Measurements from ENCODE around the gene EYA2.

Gene EYA2

DNA sequence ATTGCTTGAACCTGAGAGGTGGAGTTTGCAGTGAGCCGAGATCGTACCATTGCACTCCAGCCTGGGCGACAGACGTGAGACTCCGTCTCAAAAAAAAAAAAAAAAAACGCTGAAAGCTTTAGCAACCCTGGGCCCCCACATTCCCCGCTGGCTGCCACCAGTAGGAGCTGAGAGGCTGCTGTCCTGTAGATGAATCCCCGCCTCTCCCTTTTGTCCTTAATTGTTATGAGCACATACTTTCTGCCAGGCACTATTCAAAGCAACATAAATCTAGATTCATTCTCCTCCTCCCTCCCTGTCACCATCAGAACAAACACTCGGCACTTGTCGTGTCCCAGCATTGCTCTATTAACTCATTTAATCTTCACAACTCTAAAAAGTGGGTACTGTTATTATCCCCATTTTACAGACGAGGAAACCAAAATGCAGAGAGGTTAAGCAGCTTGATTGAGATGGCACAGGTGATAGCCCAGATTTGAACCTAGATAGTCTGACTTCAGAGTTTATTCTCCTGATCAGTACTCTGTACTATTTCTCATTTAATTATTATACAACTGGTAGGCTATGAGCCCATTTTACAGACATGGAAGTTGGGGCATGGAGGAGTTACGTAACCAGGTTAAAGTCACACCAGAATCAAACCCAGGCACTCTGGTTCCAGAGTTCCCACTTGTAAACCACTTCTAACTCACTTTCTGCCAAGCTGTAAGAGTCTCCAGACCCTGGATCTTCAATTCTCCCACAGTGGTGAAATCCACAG lies 97.4 kb downstream of the EYA2 start:
- no peak overlapping the region for H3K4me3 ChIP-seq (ENCODE audit: low read length)
- DNase-seq (ENCODE audit: low read depth, low spot score), result no peak

DNA sequence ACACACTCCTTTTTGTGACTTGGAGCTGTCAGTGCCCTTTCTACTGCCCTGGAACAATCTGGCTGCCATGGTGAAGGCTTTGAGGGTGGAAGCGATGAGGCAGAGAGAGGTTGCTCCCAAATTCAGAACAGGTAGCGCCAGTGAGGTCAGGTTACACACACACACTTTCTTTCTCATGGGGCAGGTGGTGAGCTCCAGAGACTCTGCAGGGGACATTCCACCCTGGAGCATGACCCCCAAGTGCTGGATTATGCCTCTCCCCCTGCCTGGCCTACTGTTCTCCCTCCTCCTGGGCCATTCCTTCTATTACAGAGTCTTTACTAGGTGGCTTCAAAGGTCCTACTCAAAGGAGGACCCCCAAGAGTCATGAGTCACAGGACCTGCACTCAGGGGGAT lies 98.0 kb downstream of the EYA2 start:
- no peak overlapping the region for H3K4me3 ChIP-seq (ENCODE audit: low read length)
- DNase-seq (ENCODE audit: low read depth, low spot score), result no peak

GRCh38 chr20:46993465-46994095 lies 98.9 kb downstream of the EYA2 start:
- H3K4me3 ChIP-seq (ENCODE audit: low read length), result no peak overlapping the region
- DNase-seq (ENCODE audit: low read depth, low spot score), result no peak

- peak overlapping the region; percentile 13; the same call in 1 of the 2 replicates for H3K4me3 ChIP-seq (ENCODE audit: low read length)
- peak; percentile 12 for DNase-seq (ENCODE audit: low read depth, low spot score)
These were observed 99.7 kb downstream of the EYA2 start for GRCh38 chr20:46994341-46994740.

- no peak for DNase-seq (ENCODE audit: low read depth, low spot score)
- no peak overlapping the region for H3K4me3 ChIP-seq (ENCODE audit: low read length)
These were observed 101.0 kb downstream of the EYA2 start for GRCh38 chr20:46995561-46996142.

GRCh38 chr20:46997187-46997586 lies 102.5 kb downstream of the EYA2 start:
- no peak overlapping the region for H3K4me3 ChIP-seq (ENCODE audit: low read length)
- DNase-seq (ENCODE audit: low read depth, low spot score), result no peak

DNA sequence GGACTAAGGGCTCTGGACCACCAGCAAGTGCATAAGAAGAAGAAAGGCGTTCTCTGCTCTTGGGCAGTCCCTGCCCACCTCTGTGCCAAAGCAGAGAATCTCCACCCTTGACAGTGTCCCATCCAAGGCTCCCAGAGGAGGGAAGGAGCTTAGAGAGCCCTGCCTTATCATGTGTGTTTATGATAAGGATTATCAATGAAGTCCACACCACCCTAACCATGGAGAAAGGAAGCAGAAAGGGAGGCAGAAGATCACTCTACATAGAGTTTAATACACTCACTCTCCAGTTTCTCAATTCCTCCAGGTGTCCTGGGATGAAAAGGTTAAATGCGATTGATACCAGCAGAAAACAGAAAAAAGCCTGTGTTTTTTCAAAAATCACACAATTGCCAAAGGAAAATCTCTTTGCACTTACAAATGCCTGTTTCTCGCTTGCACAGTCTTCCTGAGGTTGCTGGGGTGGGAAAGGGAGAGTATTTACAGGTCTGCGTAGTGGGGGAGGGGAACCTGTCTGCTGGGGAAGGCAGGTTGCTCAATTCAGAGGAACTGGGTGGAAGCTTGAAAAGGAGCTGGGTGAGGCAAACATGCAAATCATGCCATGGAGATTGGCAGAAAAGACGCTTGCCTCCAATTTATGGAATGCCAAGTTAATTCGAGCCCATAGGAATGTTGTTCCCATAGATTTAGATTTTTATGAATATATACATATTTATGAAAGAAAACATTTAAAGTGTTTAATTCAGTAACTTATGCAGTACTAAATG lies 104.0 kb downstream of the EYA2 start:
- no peak for DNase-seq (ENCODE audit: low read depth, low spot score)
- no peak overlapping the region for H3K4me3 ChIP-seq (ENCODE audit: low read length)

DNA sequence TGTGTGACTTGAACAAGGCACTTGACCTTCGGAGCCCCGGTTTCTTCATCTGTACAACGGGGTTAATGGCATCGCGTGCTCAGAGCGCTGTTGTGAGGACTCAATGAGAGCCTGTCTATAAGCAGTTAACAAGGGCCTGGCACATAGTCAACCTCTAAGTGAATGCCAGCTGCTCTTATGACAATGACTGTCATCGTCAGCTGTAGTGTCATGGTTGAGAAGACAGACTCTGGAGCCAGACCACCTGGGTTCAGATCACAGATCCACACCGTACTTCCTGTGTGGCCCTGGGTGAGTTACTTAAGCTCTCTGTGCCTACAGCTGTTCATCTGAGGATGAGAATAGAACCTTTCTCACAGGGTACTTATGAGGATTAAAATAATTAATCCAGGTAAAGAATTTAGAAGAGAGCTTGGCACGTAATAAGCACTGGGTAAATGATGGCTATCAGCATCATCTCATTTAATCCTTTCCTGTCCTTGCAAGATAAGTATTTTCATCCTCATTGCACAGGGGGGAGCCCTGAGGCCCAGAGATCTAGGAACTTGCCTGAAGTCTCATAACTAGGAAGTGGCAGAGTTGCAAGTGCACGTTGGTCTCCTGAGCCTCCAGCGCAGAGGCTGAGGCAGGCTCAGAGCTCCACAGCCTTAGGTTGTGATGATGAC lies 105.3 kb downstream of the EYA2 start:
- peak; percentile 15 for DNase-seq (ENCODE audit: low read depth, low spot score)
- H3K4me3 ChIP-seq (ENCODE audit: low read length), result no peak overlapping the region

GRCh38 chr20:47003223-47003622 lies 108.6 kb downstream of the EYA2 start:
- DNase-seq (ENCODE audit: low read depth, low spot score), result peak; percentile 12
- no peak overlapping the region for H3K4me3 ChIP-seq (ENCODE audit: low read length)

GRCh38 chr20:47004179-47004578 lies 109.5 kb downstream of the EYA2 start:
- no peak for DNase-seq (ENCODE audit: low read depth, low spot score)
- no peak overlapping the region for H3K4me3 ChIP-seq (ENCODE audit: low read length)

GRCh38 chr20:47007826-47008655 lies 113.4 kb downstream of the EYA2 start:
- H3K4me3 ChIP-seq (ENCODE audit: low read length), result no peak overlapping the region
- no peak for DNase-seq (ENCODE audit: low read depth, low spot score)

GRCh38 chr20:47008842-47009518 lies 114.3 kb downstream of the EYA2 start:
- H3K4me3 ChIP-seq (ENCODE audit: low read length), result no peak overlapping the region
- DNase-seq (ENCODE audit: low read depth, low spot score), result no peak

- no peak for DNase-seq (ENCODE audit: low read depth, low spot score)
These were observed 115.1 kb downstream of the EYA2 start for GRCh38 chr20:47009784-47010183.

DNA sequence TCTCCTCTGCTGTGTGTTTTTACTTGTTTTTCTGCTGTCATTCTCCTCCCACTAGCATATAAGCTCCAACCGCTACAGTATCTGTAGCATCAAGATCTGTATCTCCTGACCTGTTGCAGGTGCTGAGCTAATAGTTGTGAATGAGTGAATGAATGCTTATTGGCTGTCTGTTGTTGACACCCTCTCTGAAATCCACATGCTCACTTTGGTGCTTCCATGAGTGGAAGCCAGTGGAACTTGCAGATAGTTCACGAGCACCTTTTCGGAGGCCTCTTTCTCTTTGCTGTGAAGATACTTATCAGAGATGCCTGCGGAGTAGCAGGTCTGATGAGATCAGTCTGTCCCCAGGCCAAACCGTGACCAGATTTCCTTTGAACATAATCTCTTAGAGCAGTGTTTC lies 117.3 kb downstream of the EYA2 start:
- no peak overlapping the region for H3K4me3 ChIP-seq (ENCODE audit: low read length)
- peak; percentile 12 for DNase-seq (ENCODE audit: low read depth, low spot score)

More at GRCh38 chr20:47009784-47010183, 115.1 kb downstream of the EYA2 start:
- H3K4me3 ChIP-seq (ENCODE audit: low read length), result no peak overlapping the region

DNA sequence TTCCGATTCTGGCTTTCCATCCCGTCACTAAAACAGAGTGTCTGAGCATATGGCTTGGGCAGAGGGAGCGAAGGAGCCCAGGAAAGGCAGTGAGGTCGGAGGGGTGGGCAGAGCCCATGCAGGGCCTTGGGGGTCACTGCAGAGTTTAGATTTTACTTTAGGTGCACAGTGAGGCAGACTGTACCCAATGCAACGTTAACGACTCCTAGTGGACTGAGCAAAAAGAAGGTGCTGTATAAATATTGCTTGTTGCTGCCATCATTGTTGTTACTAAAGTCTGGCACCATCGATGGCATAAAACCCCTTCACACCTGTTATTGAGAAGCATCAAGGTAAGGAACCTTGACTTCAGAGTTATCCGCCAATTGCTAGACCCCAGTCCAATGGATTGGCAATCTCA lies 119.0 kb downstream of the EYA2 start:
- no peak overlapping the region for H3K4me3 ChIP-seq (ENCODE audit: low read length)
- DNase-seq (ENCODE audit: low read depth, low spot score), result no peak

DNA sequence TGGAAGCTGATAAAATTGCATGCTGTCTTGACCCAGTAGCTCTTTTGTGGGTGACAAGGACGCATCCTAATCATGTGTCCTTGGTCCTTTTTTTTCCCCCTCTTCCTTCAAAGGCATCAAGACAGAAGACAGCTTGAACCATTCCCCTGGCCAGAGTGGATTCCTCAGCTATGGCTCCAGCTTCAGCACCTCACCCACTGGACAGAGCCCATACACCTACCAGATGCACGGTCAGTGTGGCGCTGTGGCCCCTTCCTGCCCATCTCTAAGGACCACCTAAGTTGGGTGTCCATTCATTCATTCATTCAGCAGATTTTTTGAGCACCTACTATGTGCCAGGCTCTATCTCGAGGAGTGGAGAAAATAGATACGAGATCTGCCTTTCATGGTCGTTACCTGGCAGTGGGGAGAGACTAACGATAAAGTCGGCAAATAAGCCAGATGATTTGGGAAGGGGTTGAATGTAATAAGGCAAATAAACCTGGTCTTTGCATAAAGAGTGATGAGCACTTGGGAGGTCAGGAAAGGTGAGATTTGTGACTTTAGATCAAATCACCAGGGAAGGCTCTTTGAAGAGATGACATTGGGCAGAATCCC lies 121.5 kb downstream of the EYA2 start:
- no peak for DNase-seq (ENCODE audit: low read depth, low spot score)
- no peak overlapping the region for H3K4me3 ChIP-seq (ENCODE audit: low read length)

DNA sequence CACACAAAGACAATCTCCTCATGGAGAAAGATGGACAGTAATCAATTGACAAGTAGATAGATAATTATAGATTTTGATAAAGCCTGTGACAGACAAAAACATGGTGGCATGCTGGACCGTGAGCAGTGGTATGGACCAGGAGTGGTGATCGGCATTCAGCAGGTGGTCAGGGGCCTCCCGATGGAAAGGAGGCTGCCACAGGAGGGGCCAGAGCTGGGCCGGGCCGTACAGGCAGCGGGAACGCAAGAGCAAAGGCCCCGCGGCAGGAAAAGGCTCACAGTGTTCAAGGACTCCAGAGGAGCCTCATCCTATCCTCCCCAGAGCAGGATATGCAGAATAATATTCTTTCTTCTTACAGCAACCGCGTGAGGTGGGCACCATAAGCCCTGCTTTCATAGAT lies 123.7 kb downstream of the EYA2 start:
- no peak for DNase-seq (ENCODE audit: low read depth, low spot score)
- H3K4me3 ChIP-seq (ENCODE audit: low read length), result no peak overlapping the region
